GM18951 (cell line): ENCODE measurements around the gene GIPC1.
"Not testable (repeated sequence)": the region's sequence is repeated elsewhere in the genome, so short reads cannot be mapped to it uniquely, and the experiment has no call there.

Experiments
- POLR2A ChIP-seq: IDR thresholded peaks from 4 replicates; pipeline ENCODE4 v1.6.1; 2011; ENCODE audit warnings: mild to moderate bottlenecking; ENCODE audit not compliant: insufficient read length, insufficient read depth; ENCODE audit errors: extremely low read depth
- in situ Hi-C: fragments of 300-500 bp; cut with MboI; formaldehyde crosslinking; loops from one replicate; pipeline ENCODE4 v1.12.0; 2022; ENCODE audit warnings: low sequenced_read_pairs, mixed read lengths, inconsistent platforms; ENCODE audit not compliant: unreplicated experiment

GIPC1 gene

GRCh38 chr19:14514215-14514863, 18.4 kb upstream of the GIPC1 start:
- in situ Hi-C loops, result no loop called here
- TF ChIP-seq POLR2A, result no peak

- TF ChIP-seq POLR2A, result no peak
- in situ Hi-C loops, result no loop called here
Measured at GRCh38 chr19:14512406-14512961, 16.6 kb upstream of the GIPC1 start.

DNA sequence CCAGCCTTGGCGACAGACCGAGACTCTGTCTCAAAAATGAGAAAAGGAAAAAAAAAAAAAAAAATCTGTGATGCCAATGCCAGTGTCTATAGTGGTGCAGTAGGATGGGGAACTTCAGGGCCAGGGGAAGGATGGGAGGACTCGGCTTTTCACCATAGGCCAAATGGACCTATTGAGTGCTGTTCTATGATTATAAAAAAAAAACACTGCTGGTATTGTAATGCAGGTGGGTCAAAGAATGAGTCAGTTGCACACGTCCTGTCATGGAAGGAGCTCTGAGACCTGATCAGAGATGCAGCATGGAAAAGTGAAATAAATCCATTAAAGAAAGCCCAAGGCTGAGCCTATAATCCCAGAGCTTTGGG, 15.3 kb upstream of the GIPC1 start:
- in situ Hi-C loops, result no loop called here
- no peak for TF ChIP-seq POLR2A

DNA sequence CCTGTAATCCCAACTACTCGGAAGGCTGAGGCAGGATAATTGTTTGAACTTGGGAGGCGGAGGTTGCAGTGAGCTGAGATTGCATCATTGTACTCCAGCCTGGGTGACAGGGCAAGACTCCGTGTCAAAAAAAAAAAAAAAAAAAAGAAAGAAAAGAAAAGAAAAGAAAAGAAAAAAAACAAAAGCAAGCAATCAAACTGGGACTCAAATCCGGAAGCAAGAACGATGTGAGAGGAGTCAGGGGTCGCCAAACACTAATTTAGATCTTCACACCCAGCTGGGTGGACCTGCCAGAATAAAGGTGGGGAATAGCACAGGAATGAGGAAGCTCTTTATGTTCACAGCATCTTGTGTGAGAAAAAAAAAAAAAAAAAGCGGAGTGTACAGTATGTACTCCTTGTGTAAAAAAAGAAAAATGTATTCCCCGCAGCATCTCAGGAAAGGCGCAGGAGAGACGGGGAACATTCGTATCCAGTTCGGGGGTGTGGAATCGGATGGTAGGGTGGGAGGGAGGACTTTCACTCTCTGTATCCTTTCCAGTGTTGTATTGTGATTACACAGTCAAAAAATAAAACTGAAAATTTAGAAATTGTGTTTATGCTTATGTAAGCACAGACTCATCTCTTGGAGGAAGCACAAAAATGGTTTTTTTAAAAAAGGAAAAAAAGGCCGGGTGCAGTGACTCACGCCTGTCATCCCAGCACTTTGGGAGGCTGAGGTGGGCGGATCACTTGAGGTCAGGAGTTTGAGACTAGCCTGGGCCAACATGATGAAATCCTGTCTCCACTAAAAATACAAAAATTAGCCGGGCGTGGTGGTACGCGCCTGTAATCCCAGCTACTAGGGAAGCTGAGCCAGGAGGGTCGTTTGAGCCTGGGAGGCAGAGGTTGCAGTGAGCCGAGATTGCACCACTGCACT, 14.6 kb upstream of the GIPC1 start:
- in situ Hi-C loops, result no loop called here

DNA sequence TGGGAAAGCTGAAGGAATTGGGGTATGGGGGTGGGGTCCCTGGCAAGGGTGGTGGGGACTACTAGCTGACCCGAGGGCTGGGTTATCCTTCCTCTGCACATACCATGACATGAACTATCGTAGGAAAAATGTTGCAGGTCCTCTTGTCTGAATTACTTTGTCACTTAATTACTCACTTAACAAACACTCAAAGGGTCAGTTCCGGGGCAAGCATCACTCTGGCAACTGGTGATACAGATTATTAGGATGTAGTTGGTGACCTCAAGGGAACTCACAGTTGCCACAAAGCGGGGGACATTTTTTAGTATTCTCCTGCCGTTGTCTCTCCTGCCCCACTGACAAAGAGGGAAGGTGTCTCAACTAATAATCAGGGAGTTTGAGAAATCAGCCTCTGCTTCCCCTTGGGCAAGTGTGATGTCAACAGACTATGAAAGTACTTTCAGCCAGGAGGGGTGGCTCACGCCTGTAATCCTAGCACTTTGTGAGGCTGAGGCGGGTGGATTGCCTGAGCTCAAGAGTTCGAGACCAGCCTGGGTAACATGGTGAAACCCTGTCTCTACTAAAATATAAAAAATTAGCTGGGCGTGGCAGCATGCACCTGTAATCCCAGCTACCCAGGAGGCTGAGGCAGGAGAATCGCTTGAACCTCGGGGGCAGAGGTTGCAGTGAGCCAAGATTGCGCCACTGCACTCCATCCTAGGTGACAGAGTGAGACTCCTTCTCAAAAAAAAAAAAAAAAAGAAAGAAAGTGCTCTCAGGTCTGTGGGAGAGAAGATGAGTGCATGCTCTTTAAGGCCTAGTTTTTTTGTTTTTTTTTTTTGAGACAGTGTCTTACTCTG, 12.0 kb upstream of the GIPC1 start:
- no peak for TF ChIP-seq POLR2A
- in situ Hi-C loops, result no loop called here

More for the DNA sequence above, 14.6 kb upstream of the GIPC1 start:
- TF ChIP-seq POLR2A, result no peak

DNA sequence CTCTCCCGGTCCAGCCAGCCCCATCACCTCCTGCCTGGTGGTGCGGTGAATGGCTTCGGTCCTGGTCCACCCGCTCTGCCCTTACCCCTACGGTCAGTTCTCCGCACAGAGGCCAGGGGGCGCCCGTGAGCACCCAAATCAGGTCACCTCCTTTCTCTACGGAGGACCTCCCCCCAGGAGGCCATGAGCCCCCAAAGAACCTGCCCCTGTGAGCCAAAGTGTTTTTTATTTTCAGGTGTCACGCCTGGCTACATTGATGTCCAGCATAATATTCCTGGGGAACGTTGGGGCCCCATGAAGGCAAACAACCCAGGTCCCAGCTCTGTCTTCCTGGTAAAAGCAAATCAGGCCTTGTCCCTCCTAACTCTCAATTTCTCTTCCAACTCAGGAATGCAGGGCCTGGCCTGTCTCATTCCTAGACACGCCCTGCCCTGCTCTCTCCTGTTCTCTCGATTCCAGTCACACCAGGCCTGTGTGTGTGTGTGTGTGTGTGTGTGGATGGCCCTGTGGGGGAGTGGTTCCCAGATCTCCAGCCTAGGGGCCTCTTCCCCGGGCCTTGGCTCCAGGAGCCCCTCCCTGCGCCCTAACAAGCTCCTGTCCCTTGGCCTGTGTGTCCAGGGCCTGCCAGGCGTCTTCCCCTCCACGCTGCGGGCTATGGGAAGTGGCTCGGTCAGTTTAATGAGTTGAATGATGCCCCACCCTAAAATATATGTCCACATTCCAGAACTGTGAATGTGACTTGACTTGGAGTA, 9.7 kb upstream of the GIPC1 start:
- no peak for TF ChIP-seq POLR2A
- in situ Hi-C loops, result no loop called here

GRCh38 chr19:14504575-14504974, 8.6 kb upstream of the GIPC1 start:
- in situ Hi-C loops, result not testable (repeated sequence)

GRCh38 chr19:14503285-14503684, 7.4 kb upstream of the GIPC1 start:
- in situ Hi-C loops, result no loop called here
- no peak for TF ChIP-seq POLR2A

GRCh38 chr19:14502334-14503092, 6.6 kb upstream of the GIPC1 start:
- in situ Hi-C loops, result no loop called here
- TF ChIP-seq POLR2A, result no peak

GRCh38 chr19:14497228-14497921, 1.4 kb upstream of the GIPC1 start:
- no peak for TF ChIP-seq POLR2A
- in situ Hi-C loops, result loop anchor here (25.0 kb wide), 1 partner anchor 310 kb away; no protein-coding TSS in a partner anchor

GRCh38 chr19:14496834-14497227, 904 bp upstream of the GIPC1 start:
- no peak for TF ChIP-seq POLR2A
- in situ Hi-C loops, result loop anchor here (25.0 kb wide), 1 partner anchor 310 kb away; no protein-coding TSS in a partner anchor
